Measurements from ENCODE around the gene TRIM16.
"Not testable (repeated sequence)": the region's sequence is repeated elsewhere in the genome, so short reads cannot be mapped to it uniquely, and the experiment has no call there.

TRIM16 gene

GRCh38 chr17:15615850-15616249 is 68.3 kb downstream of the TRIM16 start:
- not testable (repeated sequence) for H3K9me3 ChIP-seq (ENCODE audit: low read length); H3K79me2 ChIP-seq (ENCODE audit: insufficient read depth, low read length); H4K20me1 ChIP-seq (ENCODE audit: insufficient read depth, low read length); H3K4me3 ChIP-seq (ENCODE audit: low read depth, low read length, poor library complexity, severe bottlenecking); H3K27ac ChIP-seq (ENCODE audit: low read depth, low read length, poor library complexity, severe bottlenecking); H3K36me3 ChIP-seq (ENCODE audit: insufficient read depth, low read length); H3K4me2 ChIP-seq (ENCODE audit: low read length); H3F3A ChIP-seq (ENCODE audit: insufficient read depth, low read length); H3K9me2 ChIP-seq (ENCODE audit: low read depth, low read length); H3K27me3 ChIP-seq (ENCODE audit: insufficient read depth, low read length); H3K9ac ChIP-seq (ENCODE audit: low read length); H3K4me1 ChIP-seq (ENCODE audit: insufficient read depth, low read length, severe bottlenecking); H2AFZ ChIP-seq (ENCODE audit: low read length)

- H3K4me2 ChIP-seq (ENCODE audit: low read length); H3K36me3 ChIP-seq (ENCODE audit: insufficient read depth, low read length); H2AFZ ChIP-seq (ENCODE audit: low read length); H3K9ac ChIP-seq (ENCODE audit: low read length); H3K9me3 ChIP-seq (ENCODE audit: low read length); H3K79me2 ChIP-seq (ENCODE audit: insufficient read depth, low read length); H3K27me3 ChIP-seq (ENCODE audit: insufficient read depth, low read length); H3K9me2 ChIP-seq (ENCODE audit: low read depth, low read length); H3F3A ChIP-seq (ENCODE audit: insufficient read depth, low read length); H3K27ac ChIP-seq (ENCODE audit: low read depth, low read length, poor library complexity, severe bottlenecking); H3K4me1 ChIP-seq (ENCODE audit: insufficient read depth, low read length, severe bottlenecking); H3K4me3 ChIP-seq (ENCODE audit: low read depth, low read length, poor library complexity, severe bottlenecking); H4K20me1 ChIP-seq (ENCODE audit: insufficient read depth, low read length): not testable (repeated sequence)
Observed at GRCh38 chr17:15613111-15613510, 71.0 kb downstream of the TRIM16 start.

- not testable (repeated sequence) for H4K20me1 ChIP-seq (ENCODE audit: insufficient read depth, low read length); H3K9ac ChIP-seq (ENCODE audit: low read length); H3F3A ChIP-seq (ENCODE audit: insufficient read depth, low read length); H3K4me2 ChIP-seq (ENCODE audit: low read length); H3K27ac ChIP-seq (ENCODE audit: low read depth, low read length, poor library complexity, severe bottlenecking); H3K9me3 ChIP-seq (ENCODE audit: low read length); H3K36me3 ChIP-seq (ENCODE audit: insufficient read depth, low read length); H2AFZ ChIP-seq (ENCODE audit: low read length); H3K27me3 ChIP-seq (ENCODE audit: insufficient read depth, low read length); H3K9me2 ChIP-seq (ENCODE audit: low read depth, low read length); H3K79me2 ChIP-seq (ENCODE audit: insufficient read depth, low read length); H3K4me3 ChIP-seq (ENCODE audit: low read depth, low read length, poor library complexity, severe bottlenecking)
- H3K4me1 ChIP-seq (ENCODE audit: insufficient read depth, low read length, severe bottlenecking): peaks cover 21% of the 10 kb centered on the region
Observed at GRCh38 chr17:15592960-15593359, 91.2 kb downstream of the TRIM16 start.

GRCh38 chr17:15591986-15592385 is 92.1 kb downstream of the TRIM16 start:
- H3K79me2 ChIP-seq (ENCODE audit: insufficient read depth, low read length); H4K20me1 ChIP-seq (ENCODE audit: insufficient read depth, low read length); H3K9me3 ChIP-seq (ENCODE audit: low read length); H3K36me3 ChIP-seq (ENCODE audit: insufficient read depth, low read length); H3K27me3 ChIP-seq (ENCODE audit: insufficient read depth, low read length); H2AFZ ChIP-seq (ENCODE audit: low read length); H3K9me2 ChIP-seq (ENCODE audit: low read depth, low read length); H3F3A ChIP-seq (ENCODE audit: insufficient read depth, low read length); H3K4me2 ChIP-seq (ENCODE audit: low read length); H3K9ac ChIP-seq (ENCODE audit: low read length); H3K4me3 ChIP-seq (ENCODE audit: low read depth, low read length, poor library complexity, severe bottlenecking); H3K27ac ChIP-seq (ENCODE audit: low read depth, low read length, poor library complexity, severe bottlenecking): not testable (repeated sequence)
- peaks cover 23% of the 10 kb centered on the region for H3K4me1 ChIP-seq (ENCODE audit: insufficient read depth, low read length, severe bottlenecking)

- H3K9me2 ChIP-seq (ENCODE audit: low read depth, low read length); H2AFZ ChIP-seq (ENCODE audit: low read length); H3K4me3 ChIP-seq (ENCODE audit: low read depth, low read length, poor library complexity, severe bottlenecking); H3K36me3 ChIP-seq (ENCODE audit: insufficient read depth, low read length); H3K27me3 ChIP-seq (ENCODE audit: insufficient read depth, low read length); H3K9ac ChIP-seq (ENCODE audit: low read length); H3K27ac ChIP-seq (ENCODE audit: low read depth, low read length, poor library complexity, severe bottlenecking); H4K20me1 ChIP-seq (ENCODE audit: insufficient read depth, low read length); H3K4me2 ChIP-seq (ENCODE audit: low read length); H3K9me3 ChIP-seq (ENCODE audit: low read length); H3F3A ChIP-seq (ENCODE audit: insufficient read depth, low read length); H3K79me2 ChIP-seq (ENCODE audit: insufficient read depth, low read length): not testable (repeated sequence)
- peaks cover 23% of the 10 kb centered on the region for H3K4me1 ChIP-seq (ENCODE audit: insufficient read depth, low read length, severe bottlenecking)
Observed at GRCh38 chr17:15590844-15591243, 93.3 kb downstream of the TRIM16 start.

- Histone ChIP-seq H3K4me3 (ENCODE audit: low read depth, low read length, poor library complexity, severe bottlenecking) (peak overlapping the region; percentile 19), H3K4me2 (ENCODE audit: low read length) (peak overlapping the region; percentile 47; the same call in 1 of the 2 replicates)
Observed at GRCh38 chr17:15589544-15590536, 94.3 kb downstream of the TRIM16 start.

GRCh38 chr17:15588017-15588416 is 96.1 kb downstream of the TRIM16 start:
- H3F3A ChIP-seq (ENCODE audit: insufficient read depth, low read length); H3K9me3 ChIP-seq (ENCODE audit: low read length); H3K79me2 ChIP-seq (ENCODE audit: insufficient read depth, low read length); H3K27me3 ChIP-seq (ENCODE audit: insufficient read depth, low read length); H3K9me2 ChIP-seq (ENCODE audit: low read depth, low read length); H3K4me3 ChIP-seq (ENCODE audit: low read depth, low read length, poor library complexity, severe bottlenecking); H3K27ac ChIP-seq (ENCODE audit: low read depth, low read length, poor library complexity, severe bottlenecking); H3K9ac ChIP-seq (ENCODE audit: low read length); H4K20me1 ChIP-seq (ENCODE audit: insufficient read depth, low read length); H2AFZ ChIP-seq (ENCODE audit: low read length); H3K36me3 ChIP-seq (ENCODE audit: insufficient read depth, low read length): not testable (repeated sequence)
- 0 out of 2 replicates have a peak overlapping the region, but pooled peaks have one; percentile 35 for H3K4me2 ChIP-seq (ENCODE audit: low read length)
- H3K4me1 ChIP-seq (ENCODE audit: insufficient read depth, low read length, severe bottlenecking): peaks cover 23% of the 10 kb centered on the region

More at GRCh38 chr17:15589544-15590536, 94.3 kb downstream of the TRIM16 start:
- not testable (repeated sequence) for H4K20me1 ChIP-seq (ENCODE audit: insufficient read depth, low read length); H3K9me3 ChIP-seq (ENCODE audit: low read length); H3K9me2 ChIP-seq (ENCODE audit: low read depth, low read length); H2AFZ ChIP-seq (ENCODE audit: low read length); H3F3A ChIP-seq (ENCODE audit: insufficient read depth, low read length); H3K27me3 ChIP-seq (ENCODE audit: insufficient read depth, low read length); H3K27ac ChIP-seq (ENCODE audit: low read depth, low read length, poor library complexity, severe bottlenecking); H3K79me2 ChIP-seq (ENCODE audit: insufficient read depth, low read length); H3K36me3 ChIP-seq (ENCODE audit: insufficient read depth, low read length); H3K9ac ChIP-seq (ENCODE audit: low read length)
- peaks cover 23% of the 10 kb centered on the region for H3K4me1 ChIP-seq (ENCODE audit: insufficient read depth, low read length, severe bottlenecking)

Data from OCI-LY1 (cell line).